B cell (primary cell): ENCODE data around the gene IFNL3. TPM values are rescaled to one million over a fixed set of nuclear protein-coding genes. Genes with fewer than 3 reads are reported as not detected.

Experiments used
- ATAC-seq: fragments of 200-7000 bp; cut with Tn5 transposase; one replicate; pipeline ENCODE4 v1.10.0; 2021; ENCODE audit warnings: low read depth, mild to moderate bottlenecking, moderate number of reproducible peaks, moderate library complexity
- CTCF ChIA-PET: fragments of 350-600 bp; sonication (Branson Sonifier 250); formaldehyde crosslinking; loops from one replicate; lab custom pipeline; 2021; ENCODE audit warnings: antibody characterized with exemption, inconsistent platforms; lab: Charles Lee
- POLR2A ChIA-PET: fragments of 350-600 bp; sonication (Branson Sonifier 250); formaldehyde crosslinking; loops from one replicate; lab custom pipeline; 2021; ENCODE audit warnings: antibody characterized with exemption; lab: Charles Lee
- DNase-seq: peaks from one replicate; pipeline ENCODE4 v3.0.0; 2013
- H2AFZ ChIP-seq: 2 replicates; pipeline ENCODE4 v1.6.1; 2012; ENCODE audit warnings: mild to moderate bottlenecking, low read depth, low read length; ENCODE audit not compliant: insufficient read depth, poor library complexity, severe bottlenecking
- H3K27ac ChIP-seq, 2 donors: 1 replicate in 1 of 2; 2 replicates in 1 of 2; pipeline ENCODE4 v1.5.1; 2012 to 2013; ENCODE audit warnings: low read length in 2 of 2, mild to moderate bottlenecking in 2 of 2, moderate library complexity in 1 of 2
- H3K27me3 ChIP-seq, 4 experiments: fragments of 200-600 bp in 1 of 4; sonication (generic) in 1 of 4; replicated peaks in 1 of 4; 1 replicate in 2 of 4; 2 replicates in 2 of 4; pipeline versions ENCODE4 v1.6.1 to v1.7.0; 2013 to 2016; ENCODE audit warnings: low read length in 3 of 4, mild to moderate bottlenecking in 2 of 4, mixed read lengths in 1 of 4, moderate library complexity in 1 of 4; ENCODE audit not compliant: insufficient read depth in 4 of 4, control insufficient read depth in 3 of 4; ENCODE audit errors: control extremely low read depth in 1 of 4
- H3K36me3 ChIP-seq, 2 experiments: replicated peaks in 1 of 2; 1 replicate in 1 of 2; 2 replicates in 1 of 2; pipeline versions ENCODE4 v1.6.1 to v1.7.1; 2013; ENCODE audit warnings: low read length in 1 of 2; ENCODE audit not compliant: insufficient read depth in 2 of 2, control insufficient read depth in 1 of 2; ENCODE audit errors: control extremely low read depth in 1 of 2, extremely low read depth in 1 of 2
- H3K4me1 ChIP-seq, 2 donors: fragments of 200-600 bp in 1 of 2; sonication (generic) in 1 of 2; 1 replicate in 1 of 2; 2 replicates in 1 of 2; pipeline versions ENCODE4 v1.5.1 to v1.6.1; 2013 to 2017; ENCODE audit warnings: low read length in 2 of 2; ENCODE audit not compliant: control insufficient read depth in 2 of 2, insufficient read depth in 2 of 2
- H3K4me2 ChIP-seq: replicated peaks from 2 replicates; pipeline ENCODE3; 2012; ENCODE audit warnings: mild to moderate bottlenecking, low read depth, low read length; ENCODE audit not compliant: poor library complexity, severe bottlenecking
- H3K4me3 ChIP-seq, 5 experiments: fragments of 200-600 bp in 1 of 5; sonication (generic) in 1 of 5; 1 replicate in 3 of 5; 2 replicates in 2 of 5; pipeline versions ENCODE4 v1.5.1 to v1.7.0; 2011 to 2016; ENCODE audit warnings: low read length in 4 of 5, mild to moderate bottlenecking in 4 of 5, low read depth in 2 of 5, control low read depth in 1 of 5, moderate library complexity in 1 of 5; ENCODE audit not compliant: insufficient read depth in 1 of 5; ENCODE audit errors: control extremely low read depth in 1 of 5, extremely low read depth in 1 of 5
- H3K79me2 ChIP-seq: fragments of 200-600 bp; sonication (generic); one replicate; pipeline ENCODE4 v1.6.0; 2016; ENCODE audit warnings: low read length; ENCODE audit not compliant: control insufficient read depth, insufficient read depth
- H3K9ac ChIP-seq: fragments of 200-600 bp; sonication (generic); 2 replicates; pipeline ENCODE4 v1.6.1; 2017; ENCODE audit warnings: mild to moderate bottlenecking, low read length, moderate library complexity
- H3K9me3 ChIP-seq, 3 donors: one replicate each; pipeline versions ENCODE4 v1.6.1 to v1.7.1; 2013; ENCODE audit warnings: low read length in 2 of 3; ENCODE audit not compliant: control insufficient read depth in 2 of 3, insufficient read depth in 1 of 3; ENCODE audit errors: control extremely low read depth in 1 of 3
- H4K20me1 ChIP-seq: 2 replicates; pipeline ENCODE4 v1.6.0; 2012; ENCODE audit warnings: mild to moderate bottlenecking, low read length; ENCODE audit not compliant: insufficient read depth, control insufficient read depth, poor library complexity, severe bottlenecking
- H3K27ac Mint-ChIP-seq: one replicate; pipeline ENCODE4 v1.8.0; 2021; ENCODE audit warnings: mixed read lengths
- H3K27me3 Mint-ChIP-seq: one replicate; pipeline ENCODE4 v1.8.0; 2021; ENCODE audit warnings: mixed read lengths
- H3K4me1 Mint-ChIP-seq: one replicate; pipeline ENCODE4 v1.8.0; 2021; ENCODE audit warnings: mixed read lengths
- H3K4me3 Mint-ChIP-seq: one replicate; pipeline ENCODE4 v1.8.0; 2021; ENCODE audit warnings: mixed read lengths
- H3K9me3 Mint-ChIP-seq: one replicate; pipeline ENCODE4 v1.8.0; 2022; ENCODE audit warnings: mixed read lengths; ENCODE audit not compliant: insufficient read depth
- CTCF ChIP-seq: fragments of 200-600 bp; IDR thresholded peaks from one replicate; pipeline ENCODE4 v1.8.0; 2022; ENCODE audit warnings: antibody characterized with exemption, mild to moderate bottlenecking
- EZH2 ChIP-seq: IDR thresholded peaks from 2 replicates; pipeline ENCODE4 v1.6.1; 2012; ENCODE audit warnings: borderline replicate concordance, low read depth, mild to moderate bottlenecking, moderate library complexity, low read length; ENCODE audit not compliant: insufficient read depth, poor library complexity, severe bottlenecking
- WGBS: methylation state at CpG from one replicate; pipeline ENCODE4 v1.1.5; 2013; ENCODE audit warnings: missing lambda C conversion rate; ENCODE audit not compliant: insufficient coverage; 5-methylcytosine and 5-hydroxymethylcytosine counted together
- intact Hi-C: fragments of 100-400 bp; cut with micrococcal nuclease; formaldehyde crosslinking; loops from one replicate; pipeline ENCODE4 v1.10.0; 2022
- polyA plus RNA-seq: library from polyadenylated mRNA; depleted of rRNA; stranded (reverse); fragments of >200 nt; gene quantifications from 2 replicates; pipeline ENCODE4 v1.2.3, GENCODE V29; 2012
- total RNA-seq, 2 donors: library from RNA; stranded (reverse); fragments of 120-200 nt in 1 of 2; gene quantifications; 1 replicate in 1 of 2; 2 replicates in 1 of 2; pipeline versions ENCODE4 v1.2.3 to v1.2.4, GENCODE V29; 2013 to 2022

Gene IFNL3
- total and polyA plus RNA-seq, 2 donors (not counting 1 experiment from before 2014, with no cell fraction given): not detected

- H2AFZ ChIP-seq: peak overlapping the region; percentile 88
- Mint-ChIP-seq H3K27ac (peak overlapping the region; percentile 32), H3K27me3 (no peaks in the 10 kb centered on the region), H3K9me3 (no peaks in the 10 kb centered on the region), H3K4me1 (peaks cover 14% of the 10 kb centered on the region), H3K4me3 (peak overlapping the region; percentile 80)
- peak overlapping the region in 4 of 5 experiments; percentile 11 to 41 (median 32) for H3K4me3 ChIP-seq
- no peaks in the 10 kb centered on the region for H4K20me1 ChIP-seq
- intact Hi-C loops: no loop called here
- WGBS: 37% methylated on average over 22 of the region's 22 CpGs
- peaks cover 8 to 12% of the 10 kb centered on the region in 2 donors for H3K4me1 ChIP-seq
- peak overlapping the region; percentile 58 for H3K9ac ChIP-seq
- DNase-seq: peak; percentile 53
- H3K27ac ChIP-seq: peak overlapping the region in 1 of 2 donors; percentile 33
- CTCF ChIA-PET: interaction anchor here (1.3 kb wide), 1 partner anchor 90 kb away, joined by 3 read pairs; no protein-coding TSS in a partner anchor
- TF ChIP-seq EZH2 (no peak), CTCF (no peak)
- H3K36me3 ChIP-seq: no peaks in the 10 kb centered on the region
- POLR2A ChIA-PET: no interaction called here
- peak overlapping the region; percentile 78 for H3K4me2 ChIP-seq
- H3K79me2 ChIP-seq: no peaks in the 10 kb centered on the region
- no peaks in the 10 kb centered on the region for H3K9me3 ChIP-seq
- ATAC-seq: peak; percentile 78
- no peaks in the 10 kb centered on the region for H3K27me3 ChIP-seq
Measured at GRCh38 chr19:39237200-39238184, 7.3 kb downstream of the IFNL3 start.

- TF ChIP-seq CTCF (no peak), EZH2 (no peak)
- ATAC-seq: no peak
- Histone ChIP-seq H3K4me1 (peaks cover 8 to 12% of the 10 kb centered on the region in 2 donors), H3K79me2 (no peaks in the 10 kb centered on the region), H3K9ac (no peak overlapping the region), H3K36me3 (no peaks in the 10 kb centered on the region), H3K4me2 (no peak overlapping the region), H4K20me1 (no peaks in the 10 kb centered on the region), H3K27ac (no peak overlapping the region), H3K9me3 (no peaks in the 10 kb centered on the region), H3K27me3 (no peaks in the 10 kb centered on the region), H2AFZ (no peak overlapping the region), H3K4me3 (no peak overlapping the region)
- DNase-seq: no peak
- no peak overlapping the region for H3K27ac Mint-ChIP-seq
- intact Hi-C loops: no loop called here
- H3K9me3 Mint-ChIP-seq: no peaks in the 10 kb centered on the region
- no peak overlapping the region for H3K4me3 Mint-ChIP-seq
- ChIA-PET POLR2A (interaction anchor here (0.6 kb wide), 1 partner anchor 13 kb away, joined by 4 read pairs; no protein-coding TSS in a partner anchor), CTCF (no interaction called here)
- 64% methylated on average over 11 of the region's 12 CpGs for WGBS
- H3K4me1 Mint-ChIP-seq: peaks cover 14% of the 10 kb centered on the region
- H3K27me3 Mint-ChIP-seq: no peaks in the 10 kb centered on the region
Measured at GRCh38 chr19:39236527-39236926, 8.3 kb downstream of the IFNL3 start.
